Loucy (cell line): ENCODE results near the gene ABCA1.

ENCODE experiments used
- EZH2phosphoT487 ChIP-seq: fragments of 200-600 bp; IDR thresholded peaks from 2 replicates; pipeline ENCODE4 v1.6.1; 2018; ENCODE audit warnings: antibody characterized with exemption, mild to moderate bottlenecking, moderate library complexity, borderline replicate concordance
- TF ChIP-seq, protein P1 (sequence below): fragments of 200-600 bp; sonication (generic); conservative IDR thresholded peaks from 2 replicates; pipeline ENCODE4 v1.5.1; 2014; ENCODE audit warnings: mild to moderate bottlenecking, antibody characterized with exemption, low read length

DNA sequence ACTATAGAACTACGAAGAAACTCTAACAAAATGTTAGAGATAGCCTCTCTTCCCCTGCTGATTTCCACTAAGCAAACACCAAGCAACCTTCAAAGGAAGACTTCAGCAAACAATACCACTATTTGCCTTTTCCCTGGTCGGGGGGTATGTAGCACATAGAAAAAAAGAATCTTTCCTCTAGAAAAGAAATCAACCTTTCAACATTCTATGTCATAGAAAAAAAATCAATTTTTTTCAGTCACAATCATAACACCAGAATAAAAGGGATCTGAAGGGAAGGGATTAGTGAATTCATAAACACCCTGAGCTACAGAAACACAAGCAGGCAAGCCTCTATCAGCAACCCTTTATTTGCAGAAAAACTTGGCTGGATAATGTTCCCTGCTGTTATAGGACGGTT is 15.3 kb downstream of the ABCA1 start:
- TF ChIP-seq, protein P1, sequence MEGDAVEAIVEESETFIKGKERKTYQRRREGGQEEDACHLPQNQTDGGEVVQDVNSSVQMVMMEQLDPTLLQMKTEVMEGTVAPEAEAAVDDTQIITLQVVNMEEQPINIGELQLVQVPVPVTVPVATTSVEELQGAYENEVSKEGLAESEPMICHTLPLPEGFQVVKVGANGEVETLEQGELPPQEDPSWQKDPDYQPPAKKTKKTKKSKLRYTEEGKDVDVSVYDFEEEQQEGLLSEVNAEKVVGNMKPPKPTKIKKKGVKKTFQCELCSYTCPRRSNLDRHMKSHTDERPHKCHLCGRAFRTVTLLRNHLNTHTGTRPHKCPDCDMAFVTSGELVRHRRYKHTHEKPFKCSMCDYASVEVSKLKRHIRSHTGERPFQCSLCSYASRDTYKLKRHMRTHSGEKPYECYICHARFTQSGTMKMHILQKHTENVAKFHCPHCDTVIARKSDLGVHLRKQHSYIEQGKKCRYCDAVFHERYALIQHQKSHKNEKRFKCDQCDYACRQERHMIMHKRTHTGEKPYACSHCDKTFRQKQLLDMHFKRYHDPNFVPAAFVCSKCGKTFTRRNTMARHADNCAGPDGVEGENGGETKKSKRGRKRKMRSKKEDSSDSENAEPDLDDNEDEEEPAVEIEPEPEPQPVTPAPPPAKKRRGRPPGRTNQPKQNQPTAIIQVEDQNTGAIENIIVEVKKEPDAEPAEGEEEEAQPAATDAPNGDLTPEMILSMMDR, result no peak
- TF ChIP-seq EZH2phosphoT487, result no peak
